Thoracic aorta (tissue), 2 donors: ENCODE data around the gene ELL. TPM values are rescaled to one million over a fixed set of nuclear protein-coding genes. Genes with fewer than 3 reads are reported as not detected.

Experiments
- ATAC-seq: fragments of 150-250 bp; one replicate; pipeline ENCODE4 v1.8.0; 2017; ENCODE audit warnings: low read depth; ENCODE audit not compliant: insufficient number of reproducible peaks, low FRiP score
- DNase-seq: peaks from one replicate; pipeline ENCODE4 v3.0.0-alpha.2; 2020; ENCODE audit warnings: low spot score
- H3K27ac ChIP-seq, 2 donors: fragments of 200-600 bp; sonication (generic); 1 replicate in 1 of 2; 2 replicates in 1 of 2; pipeline ENCODE4 v1.5.1; 2016; ENCODE audit warnings: mild to moderate bottlenecking in 2 of 2, moderate library complexity in 2 of 2
- H3K27me3 ChIP-seq: fragments of 200-600 bp; sonication (generic); replicated peaks from 2 replicates; pipeline ENCODE4 v1.6.0; 2016; ENCODE audit warnings: mild to moderate bottlenecking; ENCODE audit not compliant: insufficient read depth
- H3K36me3 ChIP-seq: fragments of 200-600 bp; sonication (generic); one replicate; pipeline ENCODE4 v1.5.1; 2016
- H3K4me1 ChIP-seq, 2 donors: fragments of 200-600 bp; sonication (generic); 1 replicate in 1 of 2; 2 replicates in 1 of 2; pipeline versions ENCODE4 v1.5.1 to v1.6.0; 2016; ENCODE audit warnings: low read depth in 2 of 2, mild to moderate bottlenecking in 1 of 2; ENCODE audit not compliant: control insufficient read depth in 1 of 2
- H3K4me3 ChIP-seq: fragments of 200-600 bp; sonication (generic); 2 replicates; pipeline ENCODE4 v1.5.1; 2016; ENCODE audit warnings: mild to moderate bottlenecking
- H3K9me3 ChIP-seq: fragments of 200-600 bp; sonication (generic); 2 replicates; pipeline ENCODE4 v1.5.1; 2016
- CTCF ChIP-seq: fragments of 200-600 bp; sonication (generic); IDR thresholded peaks from one replicate; pipeline ENCODE4 v1.5.1; 2019; ENCODE audit warnings: antibody characterized with exemption
- total RNA-seq, 2 donors: library from RNA; depleted of rRNA; stranded (reverse); fragments of >200 nt; gene quantifications; one replicate each; pipeline versions ENCODE4 v1.1.0 to v1.2.3, GENCODE V29; 2016

The ELL gene
- total RNA-seq, 2 donors from 2014 or later = 28.3 to 35.0 TPM

GRCh38 chr19:18488838-18489626 lies 32.8 kb downstream of the ELL start:
- Histone ChIP-seq H3K36me3 (no peaks in the 10 kb centered on the region), H3K9me3 (no peaks in the 10 kb centered on the region), H3K4me3 (no peak overlapping the region), H3K4me1 (peaks cover 48 to 72% of the 10 kb centered on the region in 2 donors), H3K27ac (no peak overlapping the region), H3K27me3 (no peaks in the 10 kb centered on the region)
- no peak for DNase-seq
- ATAC-seq = no peak
- TF ChIP-seq CTCF = peak; percentile 10

- peak; percentile 41 for TF ChIP-seq CTCF
- DNase-seq = no peak
- no peak overlapping the region for H3K27ac ChIP-seq
- peaks cover 50 to 72% of the 10 kb centered on the region in 2 donors for H3K4me1 ChIP-seq
- H3K9me3 ChIP-seq = no peaks in the 10 kb centered on the region
- H3K4me3 ChIP-seq = no peak overlapping the region
- no peaks in the 10 kb centered on the region for H3K27me3 ChIP-seq
- no peak for ATAC-seq
- no peaks in the 10 kb centered on the region for H3K36me3 ChIP-seq
Observed at GRCh38 chr19:18488403-18488723, 33.5 kb downstream of the ELL start.

GRCh38 chr19:18487576-18488402 lies 34.1 kb downstream of the ELL start:
- DNase-seq (no peak), ATAC-seq (no peak)
- H3K4me3 ChIP-seq = no peak overlapping the region
- peaks cover 53 to 72% of the 10 kb centered on the region in 2 donors for H3K4me1 ChIP-seq
- no peaks in the 10 kb centered on the region for H3K27me3 ChIP-seq
- no peak overlapping the region for H3K27ac ChIP-seq
- no peaks in the 10 kb centered on the region for H3K9me3 ChIP-seq
- TF ChIP-seq CTCF = no peak
- H3K36me3 ChIP-seq = no peaks in the 10 kb centered on the region

- TF ChIP-seq CTCF = no peak
- H3K36me3 ChIP-seq = no peaks in the 10 kb centered on the region
- ATAC-seq (no peak), DNase-seq (no peak)
- no peak overlapping the region for H3K27ac ChIP-seq
- H3K9me3 ChIP-seq = no peaks in the 10 kb centered on the region
- peak overlapping the region; percentile 39 for H3K4me3 ChIP-seq
- H3K4me1 ChIP-seq = peaks cover 50 to 73% of the 10 kb centered on the region in 2 donors
- no peaks in the 10 kb centered on the region for H3K27me3 ChIP-seq
Observed at GRCh38 chr19:18486746-18487145, 35.1 kb downstream of the ELL start.

GRCh38 chr19:18484992-18485391 lies 36.9 kb downstream of the ELL start:
- no peaks in the 10 kb centered on the region for H3K9me3 ChIP-seq
- peaks cover 61 to 88% of the 10 kb centered on the region in 2 donors for H3K4me1 ChIP-seq
- H3K36me3 ChIP-seq = no peaks in the 10 kb centered on the region
- no peak overlapping the region for H3K4me3 ChIP-seq
- DNase-seq (no peak), ATAC-seq (no peak)
- no peaks in the 10 kb centered on the region for H3K27me3 ChIP-seq
- H3K27ac ChIP-seq = no peak overlapping the region
- no peak for TF ChIP-seq CTCF
